HG03457 (cell line): ENCODE measurements around the gene DOCK11.
"Not testable (repeated sequence)": the region's sequence is repeated elsewhere in the genome, so short reads cannot be mapped to it uniquely, and the experiment has no call there.

Experiments
- ATAC-seq: cut with Tn5 transposase; IDR thresholded peaks from one replicate; pipeline ENCODE4 v1.9.1; 2021; ENCODE audit warnings: moderate number of reproducible peaks; ENCODE audit not compliant: unreplicated experiment

DOCK11 gene

DNA sequence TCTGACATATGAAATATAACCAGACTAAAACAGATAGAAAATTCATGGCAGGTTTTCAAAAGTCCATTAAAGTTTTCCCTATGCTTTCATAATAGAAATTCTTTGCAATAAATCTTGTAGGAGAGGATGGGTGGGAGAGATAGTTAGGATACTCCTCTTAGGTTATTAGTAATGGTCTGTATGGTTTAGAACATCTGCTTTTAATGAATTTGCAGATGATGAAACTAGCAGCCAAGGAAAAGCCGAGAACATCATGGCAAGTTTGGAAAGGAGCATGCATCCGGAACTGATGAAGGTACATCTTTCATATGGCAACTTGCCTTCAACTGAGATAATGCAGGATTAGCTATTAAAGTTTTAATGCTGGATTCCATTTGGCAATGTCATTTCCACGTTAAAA is 70.7 kb downstream of the DOCK11 start:
- no peak for ATAC-seq

DNA sequence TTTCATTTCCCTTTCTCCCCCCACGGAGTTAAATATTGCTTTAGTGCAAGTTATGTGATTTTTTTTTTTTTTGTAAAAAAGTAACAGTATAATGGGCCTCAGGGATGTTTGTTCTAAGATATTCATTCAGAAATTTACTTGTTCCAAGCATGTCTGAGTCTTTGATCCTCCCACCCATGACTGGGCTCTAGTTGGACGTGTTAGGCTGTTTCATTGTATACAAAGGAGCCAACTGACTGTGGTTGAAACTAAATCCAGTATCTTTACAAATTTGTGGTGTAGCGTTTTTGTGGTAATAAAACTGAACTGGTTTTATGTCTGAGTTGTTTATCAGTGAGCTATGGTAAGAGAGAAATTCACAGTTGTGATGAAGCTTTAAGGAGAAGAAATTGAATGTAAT is 74.1 kb downstream of the DOCK11 start:
- no peak for ATAC-seq

DNA sequence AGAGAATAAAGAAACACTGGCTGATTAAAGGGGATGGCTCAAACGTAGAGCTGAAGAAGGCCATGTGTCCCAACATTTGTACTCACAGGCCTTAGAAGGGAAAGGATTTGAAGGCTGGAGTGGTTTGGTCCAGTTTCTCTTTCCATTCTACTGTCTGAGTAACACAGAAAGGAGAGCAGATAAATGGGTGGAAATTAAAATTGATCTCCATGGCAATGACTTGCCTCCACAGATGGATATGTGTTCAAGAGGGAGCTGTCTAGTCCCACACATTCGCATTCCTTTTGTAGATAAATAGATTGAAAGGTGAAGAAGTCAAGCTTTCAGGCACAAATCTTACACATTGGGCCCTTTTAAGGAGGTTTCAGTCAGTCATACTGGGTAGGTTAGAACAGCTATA is 74.6 kb downstream of the DOCK11 start:
- no peak for ATAC-seq

- ATAC-seq: no peak
Measured at GRCh38 chrX:118571836-118572235, 76.2 kb downstream of the DOCK11 start.

DNA sequence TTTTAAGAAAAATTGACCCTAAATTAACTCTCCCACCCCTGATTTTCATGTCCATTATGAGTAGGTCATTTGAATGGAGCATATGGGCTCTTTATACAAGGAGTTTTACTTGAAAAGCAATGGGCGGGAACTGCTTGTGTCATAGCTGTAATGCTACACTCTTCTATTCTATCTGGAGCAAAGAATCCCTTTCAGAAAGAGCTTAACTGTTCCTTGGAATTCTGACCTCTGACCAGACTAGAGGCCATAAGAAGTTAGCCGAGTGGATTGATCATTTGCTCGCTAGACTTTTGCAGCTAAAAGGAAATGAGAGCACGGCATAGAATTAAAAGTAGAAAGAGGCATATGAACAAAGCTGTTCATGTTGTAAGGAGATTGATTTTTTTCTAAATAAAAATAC is 79.1 kb downstream of the DOCK11 start:
- no peak for ATAC-seq

DNA sequence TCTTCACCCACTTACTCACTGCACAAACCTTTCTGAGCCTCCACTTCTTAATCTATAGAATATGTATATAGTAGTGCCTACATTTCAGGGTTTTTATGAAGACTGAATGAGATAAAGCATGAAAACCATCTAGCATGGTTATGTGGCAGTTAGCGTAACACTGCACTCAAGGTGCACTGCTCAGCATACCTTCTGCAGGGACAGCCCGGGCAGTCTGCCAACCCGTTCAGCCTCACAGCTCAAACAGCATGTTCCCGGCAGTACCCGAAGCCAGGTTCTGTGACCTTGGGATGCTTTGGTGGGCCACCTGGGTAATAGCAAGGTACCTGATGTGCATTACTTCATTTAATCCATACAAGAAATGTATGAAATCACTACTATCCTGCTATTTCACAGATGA is 81.4 kb downstream of the DOCK11 start:
- no peak for ATAC-seq

GRCh38 chrX:118579417-118579816 is 83.8 kb downstream of the DOCK11 start:
- no peak for ATAC-seq

- ATAC-seq: not testable (repeated sequence)
Measured at GRCh38 chrX:118582926-118583325, 87.3 kb downstream of the DOCK11 start.

DNA sequence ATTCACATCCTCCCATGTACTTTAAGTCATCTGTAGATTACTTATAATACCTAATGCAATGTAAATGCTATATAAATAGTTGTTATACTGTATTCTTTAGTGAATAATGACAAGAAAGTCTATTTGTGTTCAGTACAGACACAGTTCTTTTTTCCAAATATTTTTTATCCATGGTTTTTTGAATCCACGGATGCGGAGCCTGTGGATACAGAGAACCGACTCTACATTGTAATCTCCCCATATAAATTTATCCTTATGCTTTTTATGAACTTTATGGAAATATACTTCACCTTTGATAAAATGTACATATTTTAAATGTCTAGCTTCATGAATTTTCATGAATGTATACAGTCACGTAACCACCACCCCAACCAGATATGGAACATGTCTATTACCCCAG is 88.2 kb downstream of the DOCK11 start:
- no peak for ATAC-seq

GRCh38 chrX:118585296-118585695 is 89.7 kb downstream of the DOCK11 start:
- ATAC-seq: no peak

- not testable (repeated sequence) for ATAC-seq
Measured at GRCh38 chrX:118586206-118586605, 90.6 kb downstream of the DOCK11 start.

DNA sequence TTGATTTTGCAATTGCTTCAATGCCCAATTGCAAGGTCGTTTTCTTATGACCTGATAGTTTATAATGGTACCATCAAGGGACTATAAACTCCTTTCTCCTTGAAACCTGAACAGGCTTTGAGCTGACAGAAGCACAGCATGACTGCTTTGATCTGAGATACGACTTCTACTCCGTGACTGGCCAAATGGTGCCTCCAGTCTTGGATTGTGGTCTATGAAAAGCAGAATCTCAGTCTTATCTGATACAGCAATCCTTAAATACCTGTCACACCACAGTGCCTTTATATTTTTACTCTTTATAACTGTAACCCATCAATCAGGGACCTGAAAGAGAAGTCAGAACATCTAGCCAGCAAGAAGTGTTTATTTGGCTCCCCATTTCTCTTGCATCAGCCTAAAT is 93.1 kb downstream of the DOCK11 start:
- ATAC-seq: no peak

- ATAC-seq: no peak
Measured at GRCh38 chrX:118589227-118589626, 93.6 kb downstream of the DOCK11 start.

GRCh38 chrX:118593407-118593806 is 97.8 kb downstream of the DOCK11 start:
- no peak for ATAC-seq

- ATAC-seq: no peak
Measured at GRCh38 chrX:118594697-118595420, 99.2 kb downstream of the DOCK11 start.

DNA sequence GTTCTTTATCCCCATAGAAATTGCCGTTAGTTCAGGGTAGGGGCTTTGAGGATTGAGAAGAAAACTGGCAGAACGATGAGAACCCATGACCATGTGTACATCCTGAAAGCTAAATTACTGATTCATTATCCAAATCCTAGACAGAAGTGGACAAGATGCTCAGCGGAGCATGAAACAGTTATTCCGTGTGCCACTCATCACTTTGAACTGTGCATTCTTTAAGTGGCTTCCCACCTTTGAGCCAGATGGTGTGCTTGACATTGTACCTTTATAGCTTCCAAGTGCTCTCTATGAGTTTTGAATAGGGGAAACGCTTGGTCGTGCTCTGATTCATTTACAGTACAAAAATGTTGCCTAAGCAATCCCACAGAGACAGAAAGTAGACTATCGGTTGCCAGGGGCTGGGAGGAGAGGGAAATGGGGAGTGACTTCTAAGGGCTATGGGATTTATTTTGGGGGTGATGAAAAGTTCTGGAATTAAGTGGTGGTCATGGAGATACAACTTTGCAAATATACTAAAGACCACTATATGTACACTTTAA is 100.0 kb downstream of the DOCK11 start:
- ATAC-seq: no peak

GRCh38 chrX:118596390-118596789 is 100.8 kb downstream of the DOCK11 start:
- ATAC-seq: no peak

DNA sequence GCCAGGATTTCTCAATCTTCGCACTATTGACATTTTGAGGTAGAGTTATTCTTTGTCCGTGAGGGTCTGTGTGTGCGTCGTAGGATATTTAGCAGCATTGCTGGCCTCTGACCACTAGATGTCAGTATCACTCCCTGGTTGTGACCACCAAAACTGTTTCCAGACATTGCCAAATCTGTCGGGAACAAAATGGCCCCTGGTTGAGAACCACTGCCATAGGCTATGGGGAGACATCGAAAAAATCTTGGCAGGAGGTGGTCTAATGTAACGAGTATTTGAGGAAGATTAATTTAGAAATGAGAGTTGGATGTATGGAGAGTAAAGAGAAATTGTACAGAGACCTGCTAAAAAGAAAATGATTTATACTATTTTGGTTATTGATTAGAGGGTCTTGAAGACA is 108.4 kb downstream of the DOCK11 start:
- ATAC-seq: no peak

DNA sequence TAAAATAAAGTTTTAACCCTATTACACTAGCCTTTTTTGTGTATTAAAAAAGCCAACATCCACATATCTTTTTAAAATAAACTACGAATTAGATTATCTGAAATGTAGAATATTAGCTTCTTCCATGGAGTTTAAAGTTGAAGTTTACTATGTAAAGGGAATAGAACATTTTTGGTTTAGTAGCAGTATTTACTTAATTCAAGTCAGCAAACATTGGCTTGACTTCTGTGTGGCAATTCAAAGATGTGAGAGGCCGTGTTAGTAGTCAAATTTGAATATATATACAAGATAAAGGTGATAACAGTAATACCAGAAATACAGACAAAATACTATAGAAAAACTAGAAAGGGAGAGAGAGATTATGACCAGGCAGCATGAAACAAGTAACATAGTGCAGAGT is 116.7 kb downstream of the DOCK11 start:
- no peak for ATAC-seq

- ATAC-seq: no peak
Measured at GRCh38 chrX:118614150-118614549, 118.5 kb downstream of the DOCK11 start.

- no peak for ATAC-seq
Measured at GRCh38 chrX:118615141-118615540, 119.5 kb downstream of the DOCK11 start.

DNA sequence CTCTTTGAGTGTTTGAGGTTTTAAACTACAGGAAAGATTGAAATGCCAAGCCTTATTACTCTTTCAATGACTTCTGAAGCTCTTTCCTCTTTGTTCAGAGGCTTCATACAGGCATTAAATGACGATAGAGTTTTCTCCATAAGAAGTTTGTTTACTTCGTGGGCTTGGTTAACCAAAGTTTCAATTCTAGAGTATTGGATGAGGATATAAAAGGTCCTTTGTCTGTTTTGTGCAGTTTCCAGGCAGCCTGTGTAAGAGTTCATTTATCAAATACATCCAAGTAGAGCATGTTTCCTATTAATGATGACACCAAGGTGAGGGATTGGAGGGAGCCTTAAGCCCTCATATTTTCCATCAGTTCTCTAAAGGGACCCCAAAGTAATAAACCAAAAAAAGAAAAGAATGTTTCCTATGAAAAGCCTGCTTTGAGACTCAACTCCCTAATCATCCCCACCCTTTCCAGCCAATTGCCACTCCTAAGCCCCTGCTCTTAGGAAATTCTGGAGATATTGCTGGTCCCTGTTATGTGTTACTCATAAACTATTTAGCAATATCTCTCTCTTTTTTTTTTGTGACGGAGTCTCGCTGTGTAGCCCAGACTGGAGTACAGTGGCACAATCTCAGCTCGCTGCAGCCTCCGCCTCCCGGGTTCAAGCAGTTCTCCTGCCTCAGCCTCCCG is 125.6 kb downstream of the DOCK11 start:
- no peak for ATAC-seq
